ENCODE data around the gene RARG.
A peak's percentile ranks its signal among the peaks of the same experiment; 100 is the strongest.

RARG gene

GRCh38 chr12:53231921-53232645, at the start of gene RARG:
Gene RARG (minus strand): TSS chr12:53232209. CDS start chr12:53227545, 4,664 bp downstream.
- in situ Hi-C loops (cut with HindIII; ENCODE audit: low pct_unique_long_range_greater_than_20kb, low sequenced_read_pairs) = no loop called here
- peak; percentile 94 to 98 for DNase-seq (ENCODE audit: low read depth in 1 of 2, low spot score in 1 of 2)

GRCh38 chr12:53279888-53280498, 48.0 kb upstream of the RARG start:
- DNase-seq (ENCODE audit: low read depth in 1 of 2, low spot score in 1 of 2) = peak in 1 of 2 experiments; percentile 61
- TF ChIP-seq JUND (IDR thresholded peaks at IDR 0.05; ENCODE audit: low read depth) = no peak
- in situ Hi-C loops (cut with HindIII; ENCODE audit: low pct_unique_long_range_greater_than_20kb, low sequenced_read_pairs) = no loop called here

More at GRCh38 chr12:53231921-53232645, at the start of gene RARG:
- TF ChIP-seq JUND (IDR thresholded peaks at IDR 0.05; ENCODE audit: low read depth) = no peak

- DNase-seq (ENCODE audit: low read depth in 1 of 2, low spot score in 1 of 2) = no peak
- TF ChIP-seq JUND (IDR thresholded peaks at IDR 0.05; ENCODE audit: low read depth) = no peak
- in situ Hi-C loops (cut with HindIII; ENCODE audit: low pct_unique_long_range_greater_than_20kb, low sequenced_read_pairs) = no loop called here
Measured at GRCh38 chr12:53279283-53279869, 47.4 kb upstream of the RARG start.

GRCh38 chr12:53277981-53278380, 46.0 kb upstream of the RARG start:
- no peak for DNase-seq (ENCODE audit: low read depth in 1 of 2, low spot score in 1 of 2)
- no peak for TF ChIP-seq JUND (IDR thresholded peaks at IDR 0.05; ENCODE audit: low read depth)
- in situ Hi-C loops (cut with HindIII; ENCODE audit: low pct_unique_long_range_greater_than_20kb, low sequenced_read_pairs) = no loop called here

- in situ Hi-C loops (cut with HindIII; ENCODE audit: low pct_unique_long_range_greater_than_20kb, low sequenced_read_pairs) = no loop called here
- no peak for TF ChIP-seq JUND (IDR thresholded peaks at IDR 0.05; ENCODE audit: low read depth)
- DNase-seq (ENCODE audit: low read depth in 1 of 2, low spot score in 1 of 2) = no peak
Measured at GRCh38 chr12:53276511-53276910, 44.5 kb upstream of the RARG start.

GRCh38 chr12:53274445-53274844, 42.4 kb upstream of the RARG start:
- in situ Hi-C loops (cut with HindIII; ENCODE audit: low pct_unique_long_range_greater_than_20kb, low sequenced_read_pairs) = no loop called here
- no peak for TF ChIP-seq JUND (IDR thresholded peaks at IDR 0.05; ENCODE audit: low read depth)
- DNase-seq (ENCODE audit: low read depth in 1 of 2, low spot score in 1 of 2) = no peak

- DNase-seq (ENCODE audit: low read depth in 1 of 2, low spot score in 1 of 2) = no peak
- in situ Hi-C loops (cut with HindIII; ENCODE audit: low pct_unique_long_range_greater_than_20kb, low sequenced_read_pairs) = no loop called here
- no peak for TF ChIP-seq JUND (IDR thresholded peaks at IDR 0.05; ENCODE audit: low read depth)
Measured at GRCh38 chr12:53268630-53269562, 36.9 kb upstream of the RARG start.

- no peak for TF ChIP-seq JUND (IDR thresholded peaks at IDR 0.05; ENCODE audit: low read depth)
- DNase-seq (ENCODE audit: low read depth in 1 of 2, low spot score in 1 of 2) = peak; percentile 83 to 85
- in situ Hi-C loops (cut with HindIII; ENCODE audit: low pct_unique_long_range_greater_than_20kb, low sequenced_read_pairs) = no loop called here
Measured at GRCh38 chr12:53267999-53268629, 36.1 kb upstream of the RARG start, which contains the start of gene ESPL1. Gene ESPL1 (plus strand): TSS chr12:53268299. CDS start chr12:53268767, 468 bp downstream.

GRCh38 chr12:53267306-53267998, 35.4 kb upstream of the RARG start:
- DNase-seq (ENCODE audit: low read depth in 1 of 2, low spot score in 1 of 2) = no peak
- in situ Hi-C loops (cut with HindIII; ENCODE audit: low pct_unique_long_range_greater_than_20kb, low sequenced_read_pairs) = no loop called here
- no peak for TF ChIP-seq JUND (IDR thresholded peaks at IDR 0.05; ENCODE audit: low read depth)

- in situ Hi-C loops (cut with HindIII; ENCODE audit: low pct_unique_long_range_greater_than_20kb, low sequenced_read_pairs) = no loop called here
Measured at GRCh38 chr12:53265783-53266182, 33.8 kb upstream of the RARG start.

GRCh38 chr12:53259891-53260290, 27.9 kb upstream of the RARG start:
- in situ Hi-C loops (cut with HindIII; ENCODE audit: low pct_unique_long_range_greater_than_20kb, low sequenced_read_pairs) = no loop called here
- DNase-seq (ENCODE audit: low read depth in 1 of 2, low spot score in 1 of 2) = no peak
- no peak for TF ChIP-seq JUND (IDR thresholded peaks at IDR 0.05; ENCODE audit: low read depth)

More at GRCh38 chr12:53265783-53266182, 33.8 kb upstream of the RARG start:
- no peak for TF ChIP-seq JUND (IDR thresholded peaks at IDR 0.05; ENCODE audit: low read depth)
- DNase-seq (ENCODE audit: low read depth in 1 of 2, low spot score in 1 of 2) = no peak

Data from T47D (cell line).